ENCODE results near the gene C11orf21.

C11orf21 gene

GRCh38 chr11:2314525-2315394, 13.0 kb upstream of the C11orf21 start:
- TF ChIP-seq CTCF (conservative IDR thresholded peaks at IDR 0.05): no peak

DNA sequence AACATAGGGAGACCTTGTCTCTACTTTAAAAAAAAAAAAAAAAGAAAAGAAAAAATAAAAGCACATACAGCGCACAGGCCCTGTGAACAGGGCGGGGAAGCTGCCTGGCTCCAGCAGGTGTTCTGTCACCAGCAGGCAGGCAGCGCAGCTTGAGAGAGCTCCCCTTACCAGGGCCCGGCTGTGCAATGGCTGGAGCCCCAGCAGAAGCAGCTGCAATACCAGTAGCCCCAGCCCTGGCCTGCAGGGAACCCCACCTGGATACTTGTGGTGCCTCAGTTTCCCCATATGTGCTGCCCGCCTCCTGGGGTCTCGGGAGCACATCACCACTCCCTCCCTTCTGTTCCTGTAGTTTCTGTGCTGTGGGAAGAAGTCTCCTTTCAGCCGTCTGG, 12.4 kb upstream of the C11orf21 start:
- TF ChIP-seq CTCF (conservative IDR thresholded peaks at IDR 0.05): no peak
- no peak overlapping the region for H3K27ac ChIP-seq

More at GRCh38 chr11:2314525-2315394, 13.0 kb upstream of the C11orf21 start:
- no peak overlapping the region for H3K27ac ChIP-seq

DNA sequence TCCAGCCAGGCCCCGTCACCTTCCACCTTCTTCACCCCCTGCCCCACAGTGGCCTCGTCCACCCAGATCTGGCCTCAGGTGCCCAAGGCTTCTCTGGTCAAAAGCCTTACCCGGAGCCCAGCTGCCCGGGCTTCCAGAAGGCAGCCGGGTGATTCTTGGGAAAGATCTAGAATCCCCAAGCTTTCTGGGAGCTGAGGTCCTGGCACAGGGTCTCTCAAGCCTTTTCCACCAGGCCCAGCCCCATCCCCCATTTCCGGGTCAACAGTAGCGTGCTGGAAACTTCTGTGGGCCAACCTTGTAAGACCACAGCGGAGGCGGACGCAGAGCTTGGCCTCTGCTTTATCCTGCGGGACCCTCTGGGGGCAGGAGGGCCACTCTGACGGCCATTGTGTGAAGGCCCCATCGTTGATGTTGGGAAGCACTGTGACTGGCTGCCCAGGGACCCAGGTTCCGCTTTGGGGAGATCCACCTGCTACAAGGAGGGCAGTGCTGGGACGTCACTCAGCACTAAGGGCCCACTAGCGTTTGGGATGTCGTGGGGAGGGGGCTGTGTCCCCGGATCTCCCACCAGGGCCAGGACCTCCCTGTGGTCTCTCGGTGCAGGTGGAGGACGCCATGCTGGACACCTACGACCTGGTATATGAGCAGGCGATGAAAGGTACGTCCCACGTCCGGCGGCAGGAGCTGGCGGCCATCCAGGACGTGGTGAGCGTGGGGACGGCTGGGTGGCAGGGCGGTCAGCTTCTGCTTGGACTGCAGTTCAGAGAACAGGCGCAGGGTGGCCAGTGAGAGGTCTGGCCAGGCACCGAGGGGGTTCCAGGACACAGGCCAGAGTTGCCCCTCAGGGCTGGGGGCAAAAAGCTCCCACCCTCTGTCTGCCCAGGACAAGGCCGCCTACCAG, 11.6 kb upstream of the C11orf21 start:
- no peak for TF ChIP-seq CTCF (conservative IDR thresholded peaks at IDR 0.05)
- no peak overlapping the region for H3K27ac ChIP-seq

DNA sequence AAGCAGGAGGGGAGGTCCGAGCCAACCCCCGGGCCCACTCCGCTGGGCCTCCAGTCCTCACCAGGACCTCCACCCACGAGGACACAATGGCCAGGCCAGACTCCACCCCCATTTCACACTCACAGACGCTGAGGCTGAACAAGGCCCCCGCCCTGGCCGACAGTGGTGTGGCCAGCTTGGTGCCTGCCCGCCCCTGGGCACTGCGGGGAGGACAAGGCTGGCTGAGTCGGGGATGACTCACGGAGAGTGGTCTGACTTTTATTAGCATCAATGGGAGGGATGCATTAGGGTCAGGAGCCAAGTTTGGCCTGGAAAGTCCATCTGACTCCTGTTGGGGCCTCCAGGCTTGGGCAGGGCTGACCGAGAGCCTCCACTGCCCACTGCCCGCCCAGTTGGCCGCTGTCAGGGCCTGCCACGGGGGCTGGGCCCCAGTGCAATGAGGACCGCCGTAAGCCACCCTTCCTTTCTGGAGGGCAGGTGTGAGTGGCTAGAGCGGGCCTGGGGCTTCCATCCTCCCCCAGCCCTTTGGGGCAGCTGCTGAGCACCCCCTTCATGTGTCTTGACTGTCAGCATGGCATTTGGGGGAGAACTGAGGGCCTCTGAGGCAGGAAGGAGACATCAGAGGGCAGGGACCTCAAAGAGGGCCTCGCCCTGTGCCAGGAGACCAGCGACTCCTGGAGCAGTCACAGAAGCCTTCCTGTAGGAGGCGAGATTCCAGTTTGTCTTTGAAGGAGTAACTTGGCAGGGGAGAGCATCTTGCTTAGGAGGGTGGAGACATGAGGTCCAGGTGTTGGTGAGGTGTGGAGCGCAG, 10.7 kb upstream of the C11orf21 start:
- no peak for TF ChIP-seq CTCF (conservative IDR thresholded peaks at IDR 0.05)
- H3K27ac ChIP-seq: no peak overlapping the region

DNA sequence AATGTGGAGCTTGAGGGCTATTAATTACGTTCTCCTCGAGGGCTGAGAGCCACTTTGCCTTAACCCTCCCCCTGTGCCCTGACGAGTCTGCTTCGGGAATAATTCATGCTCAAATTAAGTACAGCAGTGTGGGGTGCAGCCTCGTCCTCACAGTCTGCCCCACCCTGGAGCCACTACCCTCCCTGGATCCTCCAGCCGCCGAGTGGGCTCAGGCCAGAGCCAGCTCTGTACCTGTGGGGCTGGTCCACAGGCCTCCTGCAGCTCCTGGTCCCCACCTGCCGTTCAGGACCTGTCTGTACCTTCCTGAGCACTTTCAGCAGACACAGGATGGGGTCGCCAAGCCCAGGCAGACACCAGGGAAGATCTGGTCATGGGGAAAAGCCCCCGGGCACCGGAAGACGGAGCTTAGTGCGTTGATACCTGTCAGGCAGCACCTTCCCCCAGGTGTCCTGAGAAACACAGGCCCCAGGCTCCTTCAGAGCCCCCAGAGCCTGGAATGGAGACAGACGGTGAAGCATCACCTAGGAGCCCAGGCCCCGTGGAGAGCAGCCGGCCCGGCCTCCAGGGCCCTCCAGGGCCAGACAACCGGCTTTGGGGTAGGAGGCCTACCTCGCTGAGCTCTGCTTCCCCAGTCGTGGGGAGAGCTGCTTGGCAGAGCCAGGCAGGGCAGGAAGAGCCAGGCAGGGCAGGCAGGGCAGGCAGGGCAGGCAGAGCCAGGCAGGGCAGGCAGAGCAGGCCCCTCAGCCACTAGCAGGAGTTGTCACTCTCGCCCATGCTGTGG, 9.8 kb upstream of the C11orf21 start:
- TF ChIP-seq CTCF (conservative IDR thresholded peaks at IDR 0.05): no peak
- no peak overlapping the region for H3K27ac ChIP-seq

DNA sequence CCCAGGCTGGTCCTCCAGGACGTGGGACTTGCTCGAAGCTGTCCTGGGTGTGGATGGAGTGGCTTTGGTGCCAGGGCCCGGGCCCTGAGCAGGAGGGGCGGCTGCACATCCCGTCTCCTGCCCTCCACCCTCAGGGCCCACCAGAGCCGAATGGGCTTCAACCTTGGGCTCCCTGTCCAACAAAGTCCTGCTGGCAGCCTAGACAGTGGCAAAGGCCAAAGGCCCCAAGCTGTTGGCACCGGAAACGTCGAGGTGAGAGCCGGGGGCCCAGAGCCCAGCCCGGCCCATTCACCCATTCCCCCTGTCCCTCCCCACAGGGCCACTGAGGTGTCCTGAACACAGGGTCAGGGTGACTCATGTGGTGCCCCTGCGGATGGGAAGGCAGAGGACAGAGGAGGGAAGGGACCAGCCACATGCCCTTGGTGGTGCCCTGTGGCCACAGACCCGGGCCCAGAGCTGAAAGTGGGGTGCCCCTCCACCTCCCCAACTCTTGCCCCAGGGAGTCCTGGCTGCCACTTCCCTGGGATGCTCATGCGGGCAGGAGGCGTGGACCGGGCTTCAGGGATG, 9.2 kb upstream of the C11orf21 start:
- TF ChIP-seq CTCF (conservative IDR thresholded peaks at IDR 0.05): no peak

More for the DNA sequence above, 9.2 kb upstream of the C11orf21 start:
- H3K27ac ChIP-seq: no peak overlapping the region
